Liver (tissue), 9 donors: ENCODE measurements around the gene UBE2D3. TPM values are rescaled to one million over a fixed set of nuclear protein-coding genes. Genes with fewer than 3 reads are reported as not detected.

Experiments used
- DNase-seq: peaks from one replicate; pipeline ENCODE4 v3.0.0-alpha.2; 2017; ENCODE audit warnings: low spot score
- H3K27ac ChIP-seq, 2 donors: one replicate each; pipeline ENCODE4 v1.7.0; 2013; ENCODE audit warnings: inconsistent platforms in 2 of 2, low read length in 2 of 2, control low read depth in 1 of 2, low read depth in 1 of 2, mild to moderate bottlenecking in 1 of 2
- H3K27me3 ChIP-seq, 4 donors: one replicate each; pipeline versions ENCODE4 v1.6.1 to v1.7.0; 2013; ENCODE audit warnings: low read length in 3 of 4, inconsistent platforms in 1 of 4, mild to moderate bottlenecking in 1 of 4, moderate library complexity in 1 of 4; ENCODE audit not compliant: control insufficient read depth in 4 of 4, insufficient read depth in 4 of 4
- H3K36me3 ChIP-seq, 4 donors: one replicate each; pipeline versions ENCODE4 v1.6.1 to v1.7.0; 2013; ENCODE audit warnings: low read length in 3 of 4, mild to moderate bottlenecking in 3 of 4, low read depth in 1 of 4, moderate library complexity in 1 of 4; ENCODE audit not compliant: control insufficient read depth in 4 of 4, insufficient read depth in 3 of 4
- H3K4me1 ChIP-seq, 4 donors: one replicate each; pipeline versions ENCODE4 v1.6.1 to v1.7.0; 2013; ENCODE audit warnings: low read length in 3 of 4, mild to moderate bottlenecking in 3 of 4, moderate library complexity in 1 of 4; ENCODE audit not compliant: control insufficient read depth in 4 of 4, insufficient read depth in 4 of 4
- H3K4me3 ChIP-seq, 3 donors: one replicate each; pipeline versions ENCODE4 v1.6.1 to v1.7.0; 2013; ENCODE audit warnings: low read length in 3 of 3, control low read depth in 1 of 3, low read depth in 1 of 3, mild to moderate bottlenecking in 1 of 3
- H3K9ac ChIP-seq, 2 donors: one replicate each; pipeline ENCODE4 v1.7.0; 2013; ENCODE audit warnings: low read length in 2 of 2, mild to moderate bottlenecking in 2 of 2, moderate library complexity in 2 of 2, control low read depth in 1 of 2, low read depth in 1 of 2
- H3K9me3 ChIP-seq, 4 donors: one replicate each; pipeline versions ENCODE4 v1.6.1 to v1.7.0; 2013; ENCODE audit warnings: low read length in 3 of 4; ENCODE audit not compliant: control insufficient read depth in 4 of 4
- EGR1 ChIP-seq, 2 donors: IDR thresholded peaks; 2 replicates each; pipeline ENCODE4 v1.6.1; 2016 to 2018; ENCODE audit warnings: antibody characterized with exemption in 2 of 2, low read depth in 2 of 2
- FOXA1 ChIP-seq: IDR thresholded peaks from 2 replicates; pipeline ENCODE4 v1.6.1; 2016; ENCODE audit warnings: antibody characterized with exemption
- FOXA2 ChIP-seq: IDR thresholded peaks from 2 replicates; pipeline ENCODE4 v1.6.1; 2016; ENCODE audit warnings: antibody characterized with exemption
- GABPA ChIP-seq, 2 donors: IDR thresholded peaks in 1 of 2; conservative IDR thresholded peaks in 1 of 2; 2 replicates each; pipeline ENCODE4 v1.6.1; 2016; ENCODE audit warnings: antibody characterized with exemption in 2 of 2, mild to moderate bottlenecking in 1 of 2, moderate library complexity in 1 of 2
- HNF4A ChIP-seq, 2 donors: conservative IDR thresholded peaks; 2 replicates each; pipeline ENCODE4 v1.6.1; 2016; ENCODE audit warnings: antibody characterized with exemption in 2 of 2, mild to moderate bottlenecking in 2 of 2
- HNF4G ChIP-seq: IDR thresholded peaks from 2 replicates; pipeline ENCODE4 v1.6.1; 2016; ENCODE audit warnings: antibody characterized with exemption
- JUND ChIP-seq, 2 donors: IDR thresholded peaks; 2 replicates each; pipeline ENCODE4 v1.6.1; 2016; ENCODE audit warnings: antibody characterized with exemption in 2 of 2
- MAX ChIP-seq: IDR thresholded peaks from 2 replicates; pipeline ENCODE4 v1.6.1; 2016; ENCODE audit warnings: antibody characterized with exemption
- NR2F2 ChIP-seq: IDR thresholded peaks from 2 replicates; pipeline ENCODE4 v1.6.1; 2016; ENCODE audit warnings: antibody characterized with exemption
- RAD21 ChIP-seq, 2 donors: IDR thresholded peaks; 2 replicates each; pipeline ENCODE4 v1.6.1; 2016; ENCODE audit warnings: antibody characterized with exemption in 2 of 2, mild to moderate bottlenecking in 2 of 2
- RXRA ChIP-seq, 2 donors: IDR thresholded peaks; 2 replicates each; pipeline ENCODE4 v1.6.1; 2017 to 2018; ENCODE audit warnings: antibody characterized with exemption in 2 of 2, mild to moderate bottlenecking in 1 of 2
- SP1 ChIP-seq: IDR thresholded peaks from 2 replicates; pipeline ENCODE4 v1.6.1; 2018; ENCODE audit warnings: antibody characterized with exemption, mild to moderate bottlenecking
- TAF1 ChIP-seq: conservative IDR thresholded peaks from 2 replicates; pipeline ENCODE4 v1.6.1; 2016; ENCODE audit warnings: antibody characterized with exemption, mild to moderate bottlenecking
- YY1 ChIP-seq: IDR thresholded peaks from 2 replicates; pipeline ENCODE4 v1.6.1; 2016; ENCODE audit warnings: antibody characterized with exemption, mild to moderate bottlenecking
- ZBTB33 ChIP-seq: IDR thresholded peaks from 2 replicates; pipeline ENCODE4 v1.6.1; 2016; ENCODE audit warnings: antibody characterized with exemption
- WGBS: extraction: QIAGEN DNeasy Blood & Tissue Kit; methylation state at CpG from one replicate; pipeline ENCODE4 v1.1.7; 2013; 5-methylcytosine and 5-hydroxymethylcytosine counted together
- polyA plus RNA-seq, 2 donors: library from polyadenylated mRNA; stranded (reverse) in 1 of 2; unstranded in 1 of 2; fragments of 200-250 nt in 1 of 2; fragments of >200 nt in 1 of 2; fragmentation: Nextera tagmentation in 1 of 2; extraction: Ambion mirVana in 1 of 2; gene quantifications; one replicate each; pipeline versions ENCODE4 v1.2.1 to v1.2.3, GENCODE V29; 2013 to 2015
- total RNA-seq, 2 donors: library from RNA; depleted of rRNA; stranded (reverse); fragments of >200 nt; gene quantifications; one replicate each; pipeline ENCODE4 v1.2.3, GENCODE V29; 2014
- TF ChIP-seq, protein P1 (sequence below): fragments of 150-350 bp; IDR thresholded peaks from 2 replicates; pipeline ENCODE4 v1.5.1; 2017; ENCODE audit warnings: improper control_type of control experiment, low read depth, low read length; ENCODE audit not compliant: missing input control
- TF ChIP-seq, protein P2 (sequence below): IDR thresholded peaks from 2 replicates; pipeline ENCODE4 v1.6.1; 2016; ENCODE audit warnings: antibody characterized with exemption
- TF ChIP-seq, protein P3 (sequence below): IDR thresholded peaks from 2 replicates; pipeline ENCODE4 v1.6.1; 2016; ENCODE audit warnings: antibody characterized with exemption, mild to moderate bottlenecking
- donor health status: healthy.
- donor health status: healthy.
- donor health status: healthy.
- donor health status: healthy.
- donor health status: healthy.

The UBE2D3 gene
- total and polyA plus RNA-seq, 4 donors = 133 to 231 (median 150) TPM

DNA sequence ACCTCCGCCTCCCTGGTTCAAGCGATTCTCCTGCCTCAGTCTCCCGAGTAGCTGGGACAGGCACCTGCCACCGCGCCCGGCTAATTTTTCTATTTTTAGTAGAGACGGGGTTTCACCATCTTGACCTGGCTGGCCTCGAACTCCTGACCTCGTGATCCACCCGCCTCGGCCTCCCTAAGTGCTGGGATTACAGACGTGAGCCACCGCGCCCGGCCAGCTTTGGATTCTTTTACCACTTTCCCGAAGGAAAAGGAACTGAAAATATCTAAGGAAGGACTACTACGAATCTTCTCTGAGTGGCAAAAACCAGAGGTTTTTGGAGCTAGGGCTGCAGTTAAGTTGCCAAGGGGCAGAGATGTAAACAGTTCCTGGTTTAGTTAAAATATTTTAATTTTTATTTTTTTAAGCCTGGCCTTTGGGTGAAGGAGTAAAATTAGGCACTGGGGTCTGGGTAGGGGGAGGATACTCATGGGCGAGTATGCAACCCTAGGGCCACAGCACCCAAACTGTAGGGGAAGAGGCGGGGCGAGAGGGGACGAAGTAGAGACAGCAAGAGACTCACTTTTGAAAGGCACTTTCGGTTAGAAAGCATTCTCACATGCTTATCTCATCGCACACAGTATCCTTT, 40.9 kb upstream of the UBE2D3 start:
- Histone ChIP-seq H3K4me1 (peaks cover 2 to 11% (median 7%) of the 10 kb centered on the region in 4 donors), H3K9ac (peak overlapping the region; percentile 93 to 98), H3K27me3 (no peaks in the 10 kb centered on the region), H3K27ac (peak overlapping the region; percentile 97 to 99), H3K4me3 (peak overlapping the region; percentile 56 to 89 (median 87)), H3K36me3 (no peaks in the 10 kb centered on the region), H3K9me3 (no peaks in the 10 kb centered on the region)
- WGBS = 7% methylated on average over 23 of the region's 23 CpGs
- no peak for DNase-seq
- no peak for TF ChIP-seq TAF1
- no peak for TF ChIP-seq MAX
- no peak for TF ChIP-seq RAD21 (IDR thresholded peaks at IDR 0.05)
- TF ChIP-seq JUND (IDR thresholded peaks at IDR 0.05) = no peak
- TF ChIP-seq HNF4A (conservative IDR thresholded peaks at IDR 0.05) = no peak
- TF ChIP-seq, protein P1, sequence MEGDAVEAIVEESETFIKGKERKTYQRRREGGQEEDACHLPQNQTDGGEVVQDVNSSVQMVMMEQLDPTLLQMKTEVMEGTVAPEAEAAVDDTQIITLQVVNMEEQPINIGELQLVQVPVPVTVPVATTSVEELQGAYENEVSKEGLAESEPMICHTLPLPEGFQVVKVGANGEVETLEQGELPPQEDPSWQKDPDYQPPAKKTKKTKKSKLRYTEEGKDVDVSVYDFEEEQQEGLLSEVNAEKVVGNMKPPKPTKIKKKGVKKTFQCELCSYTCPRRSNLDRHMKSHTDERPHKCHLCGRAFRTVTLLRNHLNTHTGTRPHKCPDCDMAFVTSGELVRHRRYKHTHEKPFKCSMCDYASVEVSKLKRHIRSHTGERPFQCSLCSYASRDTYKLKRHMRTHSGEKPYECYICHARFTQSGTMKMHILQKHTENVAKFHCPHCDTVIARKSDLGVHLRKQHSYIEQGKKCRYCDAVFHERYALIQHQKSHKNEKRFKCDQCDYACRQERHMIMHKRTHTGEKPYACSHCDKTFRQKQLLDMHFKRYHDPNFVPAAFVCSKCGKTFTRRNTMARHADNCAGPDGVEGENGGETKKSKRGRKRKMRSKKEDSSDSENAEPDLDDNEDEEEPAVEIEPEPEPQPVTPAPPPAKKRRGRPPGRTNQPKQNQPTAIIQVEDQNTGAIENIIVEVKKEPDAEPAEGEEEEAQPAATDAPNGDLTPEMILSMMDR = no peak
- no peak for TF ChIP-seq FOXA2
- TF ChIP-seq YY1 = no peak
- no peak for TF ChIP-seq RXRA (IDR thresholded peaks at IDR 0.05)
- TF ChIP-seq FOXA1 = no peak
- TF ChIP-seq ZBTB33 = no peak
- no peak for TF ChIP-seq SP1
- TF ChIP-seq NR2F2 = no peak
- no peak for TF ChIP-seq GABPA (IDR thresholded peaks at IDR 0.05 in 1 of 2, conservative IDR thresholded peaks at IDR 0.05 in 1 of 2)
- TF ChIP-seq, protein P2, sequence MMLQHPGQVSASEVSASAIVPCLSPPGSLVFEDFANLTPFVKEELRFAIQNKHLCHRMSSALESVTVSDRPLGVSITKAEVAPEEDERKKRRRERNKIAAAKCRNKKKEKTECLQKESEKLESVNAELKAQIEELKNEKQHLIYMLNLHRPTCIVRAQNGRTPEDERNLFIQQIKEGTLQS = no peak
- TF ChIP-seq, protein P3, sequence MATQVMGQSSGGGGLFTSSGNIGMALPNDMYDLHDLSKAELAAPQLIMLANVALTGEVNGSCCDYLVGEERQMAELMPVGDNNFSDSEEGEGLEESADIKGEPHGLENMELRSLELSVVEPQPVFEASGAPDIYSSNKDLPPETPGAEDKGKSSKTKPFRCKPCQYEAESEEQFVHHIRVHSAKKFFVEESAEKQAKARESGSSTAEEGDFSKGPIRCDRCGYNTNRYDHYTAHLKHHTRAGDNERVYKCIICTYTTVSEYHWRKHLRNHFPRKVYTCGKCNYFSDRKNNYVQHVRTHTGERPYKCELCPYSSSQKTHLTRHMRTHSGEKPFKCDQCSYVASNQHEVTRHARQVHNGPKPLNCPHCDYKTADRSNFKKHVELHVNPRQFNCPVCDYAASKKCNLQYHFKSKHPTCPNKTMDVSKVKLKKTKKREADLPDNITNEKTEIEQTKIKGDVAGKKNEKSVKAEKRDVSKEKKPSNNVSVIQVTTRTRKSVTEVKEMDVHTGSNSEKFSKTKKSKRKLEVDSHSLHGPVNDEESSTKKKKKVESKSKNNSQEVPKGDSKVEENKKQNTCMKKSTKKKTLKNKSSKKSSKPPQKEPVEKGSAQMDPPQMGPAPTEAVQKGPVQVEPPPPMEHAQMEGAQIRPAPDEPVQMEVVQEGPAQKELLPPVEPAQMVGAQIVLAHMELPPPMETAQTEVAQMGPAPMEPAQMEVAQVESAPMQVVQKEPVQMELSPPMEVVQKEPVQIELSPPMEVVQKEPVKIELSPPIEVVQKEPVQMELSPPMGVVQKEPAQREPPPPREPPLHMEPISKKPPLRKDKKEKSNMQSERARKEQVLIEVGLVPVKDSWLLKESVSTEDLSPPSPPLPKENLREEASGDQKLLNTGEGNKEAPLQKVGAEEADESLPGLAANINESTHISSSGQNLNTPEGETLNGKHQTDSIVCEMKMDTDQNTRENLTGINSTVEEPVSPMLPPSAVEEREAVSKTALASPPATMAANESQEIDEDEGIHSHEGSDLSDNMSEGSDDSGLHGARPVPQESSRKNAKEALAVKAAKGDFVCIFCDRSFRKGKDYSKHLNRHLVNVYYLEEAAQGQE = no peak
- no peak for TF ChIP-seq EGR1 (IDR thresholded peaks at IDR 0.05; ENCODE audit: low read depth in 2 of 2)
- TF ChIP-seq HNF4G = no peak
